ENCODE results near the gene S1PR3. TPM values are rescaled to one million over a fixed set of nuclear protein-coding genes. Genes with fewer than 3 reads are reported as not detected.

The S1PR3 gene
- total and polyA plus RNA-seq, 2 donors (not counting 3 experiments of a cell fraction or from before 2014, with no cell fraction given) = 12.5 to 25.8 TPM

DNA sequence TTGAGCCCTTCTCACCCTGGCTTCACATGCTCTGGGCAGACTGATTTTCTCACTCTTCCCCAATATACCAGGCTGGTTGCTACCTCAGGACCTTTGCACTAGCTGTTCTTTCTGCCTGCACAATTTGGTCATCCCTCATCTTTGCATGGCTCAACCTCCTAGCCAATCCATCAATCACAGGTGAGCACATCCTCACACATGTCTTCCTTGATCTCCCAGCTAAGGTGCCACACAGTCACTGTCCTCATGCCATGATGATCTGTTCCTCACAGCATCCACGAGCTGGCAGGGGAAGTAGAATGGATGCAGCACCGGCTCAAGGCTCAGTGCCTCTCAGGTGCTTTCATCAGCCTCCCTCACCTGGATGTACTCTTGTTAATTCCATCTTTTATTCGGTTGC, 30.6 kb upstream of the S1PR3 start:
- TF ChIP-seq EZH2 (IDR thresholded peaks at IDR 0.05; ENCODE audit: borderline replicate concordance, low read depth, low read length, severe bottlenecking) = no peak
- no peak for TF ChIP-seq MYC (IDR thresholded peaks at IDR 0.05; ENCODE audit: low read depth, low read length)
- TF ChIP-seq GATA2 (IDR thresholded peaks at IDR 0.05; ENCODE audit: insufficient read depth, insufficient read length, low read depth, low read length) = no peak
- TF ChIP-seq POLR2A (IDR thresholded peaks at IDR 0.05; ENCODE audit: low read depth, low read length) = no peak
- TF ChIP-seq, protein P1, sequence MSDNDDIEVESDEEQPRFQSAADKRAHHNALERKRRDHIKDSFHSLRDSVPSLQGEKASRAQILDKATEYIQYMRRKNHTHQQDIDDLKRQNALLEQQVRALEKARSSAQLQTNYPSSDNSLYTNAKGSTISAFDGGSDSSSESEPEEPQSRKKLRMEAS (IDR thresholded peaks at IDR 0.05; ENCODE audit: insufficient read depth, insufficient read length) = no peak
- no peak for TF ChIP-seq JUN (IDR thresholded peaks at IDR 0.05; ENCODE audit: borderline replicate concordance, insufficient read depth, insufficient read length, low read depth)
- no peak for TF ChIP-seq FOS (IDR thresholded peaks at IDR 0.05; ENCODE audit: borderline replicate concordance, insufficient read depth, low read length)
- no peak for TF ChIP-seq POLR2AphosphoS5 (IDR thresholded peaks at IDR 0.05; ENCODE audit: insufficient read depth, low read depth, low read length)
- TF ChIP-seq, protein P2, sequence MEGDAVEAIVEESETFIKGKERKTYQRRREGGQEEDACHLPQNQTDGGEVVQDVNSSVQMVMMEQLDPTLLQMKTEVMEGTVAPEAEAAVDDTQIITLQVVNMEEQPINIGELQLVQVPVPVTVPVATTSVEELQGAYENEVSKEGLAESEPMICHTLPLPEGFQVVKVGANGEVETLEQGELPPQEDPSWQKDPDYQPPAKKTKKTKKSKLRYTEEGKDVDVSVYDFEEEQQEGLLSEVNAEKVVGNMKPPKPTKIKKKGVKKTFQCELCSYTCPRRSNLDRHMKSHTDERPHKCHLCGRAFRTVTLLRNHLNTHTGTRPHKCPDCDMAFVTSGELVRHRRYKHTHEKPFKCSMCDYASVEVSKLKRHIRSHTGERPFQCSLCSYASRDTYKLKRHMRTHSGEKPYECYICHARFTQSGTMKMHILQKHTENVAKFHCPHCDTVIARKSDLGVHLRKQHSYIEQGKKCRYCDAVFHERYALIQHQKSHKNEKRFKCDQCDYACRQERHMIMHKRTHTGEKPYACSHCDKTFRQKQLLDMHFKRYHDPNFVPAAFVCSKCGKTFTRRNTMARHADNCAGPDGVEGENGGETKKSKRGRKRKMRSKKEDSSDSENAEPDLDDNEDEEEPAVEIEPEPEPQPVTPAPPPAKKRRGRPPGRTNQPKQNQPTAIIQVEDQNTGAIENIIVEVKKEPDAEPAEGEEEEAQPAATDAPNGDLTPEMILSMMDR (IDR thresholded peaks at IDR 0.05; ENCODE audit: extremely low read depth in 1 of 2, insufficient read depth in 1 of 2, low read depth in 1 of 2, low read length in 2 of 2) = no peak
- H2AFZ ChIP-seq (ENCODE audit: low read depth, low read length) = no peak overlapping the region
- CTCF ChIA-PET = no interaction called here
- dilution Hi-C loops (cut with MboI; ENCODE audit: extremely low pct_ligation_motif_present, low sequenced_read_pairs) (no loop called here), intact Hi-C loops (cut with micrococcal nuclease) (no loop called here)
- H4K20me1 ChIP-seq (replicated peaks; ENCODE audit: control insufficient read depth, extremely low read depth, insufficient read depth, low read length) = no peaks in the 10 kb centered on the region
- POLR2A ChIA-PET = no interaction called here
- H3K27ac ChIP-seq (ENCODE audit: insufficient read depth, low read depth, low read length) = no peak overlapping the region
- no peak for FAIRE-seq
- DNase-seq (ENCODE audit: low read depth, low spot score) = no peak
- H3K4me2 ChIP-seq (ENCODE audit: insufficient read depth, low read length) = no peak overlapping the region
- no peaks in the 10 kb centered on the region for H3K4me1 ChIP-seq (ENCODE audit: control insufficient read depth, extremely low read depth, insufficient read depth, low read length)
- H3K9me3 ChIP-seq (replicated peaks; ENCODE audit: control insufficient read depth, insufficient read depth, low read length) = no peaks in the 10 kb centered on the region
- no TSS peak for BruUV-seq (replicated peaks)
- no peak overlapping the region for H3K4me3 ChIP-seq (replicated peaks in 1 of 3; ENCODE audit: insufficient read depth in 1 of 3, low read depth in 1 of 3, low read length in 3 of 3)
- peaks cover 0 to 12% of the 10 kb centered on the region in 2 experiments for H3K27me3 ChIP-seq (ENCODE audit: control insufficient read depth in 2 of 2, insufficient read depth in 2 of 2, low read length in 2 of 2)
- no peaks in the 10 kb centered on the region for H3K36me3 ChIP-seq (ENCODE audit: control insufficient read depth in 2 of 2, extremely low read depth in 1 of 2, insufficient read depth in 2 of 2, low read length in 2 of 2)
- H3K9ac ChIP-seq (replicated peaks; ENCODE audit: extremely low read depth, insufficient read depth, low read length) = no peak overlapping the region
- H3K9me1 ChIP-seq (replicated peaks; ENCODE audit: control insufficient read depth, extremely low read depth, insufficient read depth, low read length) = no peaks in the 10 kb centered on the region
- no peaks in the 10 kb centered on the region for H3K79me2 ChIP-seq (ENCODE audit: control insufficient read depth, insufficient read depth, low read length)

Measured in endothelial cell of umbilical vein (primary cell).